LNCaP clone FGC (cell line): ENCODE measurements around the gene GNAQ.

Experiments used
- DNase-seq: peaks from one replicate; pipeline ENCODE4 v3.0.0-alpha.2; 2011; ENCODE audit warnings: low read depth
- H3K4me3 ChIP-seq: 2 replicates; pipeline ENCODE4 v1.5.1; 2011; ENCODE audit warnings: mild to moderate bottlenecking, low read depth, low read length, control low read depth
- CTCF ChIP-seq: IDR thresholded peaks from 2 replicates; pipeline ENCODE4 v1.5.1; 2012; ENCODE audit warnings: mild to moderate bottlenecking; ENCODE audit not compliant: control insufficient read depth, insufficient read depth; ENCODE audit errors: extremely low read depth

Gene GNAQ

GRCh38 chr9:77966718-77967117 is 64.9 kb downstream of the GNAQ start:
- TF ChIP-seq CTCF, result no peak

GRCh38 chr9:77965445-77966123 is 66.0 kb downstream of the GNAQ start:
- DNase-seq, result no peak
- no peak for TF ChIP-seq CTCF
- no peak overlapping the region for H3K4me3 ChIP-seq

More at GRCh38 chr9:77966718-77967117, 64.9 kb downstream of the GNAQ start:
- no peak for DNase-seq
- no peak overlapping the region for H3K4me3 ChIP-seq

GRCh38 chr9:77964258-77964657 is 67.4 kb downstream of the GNAQ start:
- TF ChIP-seq CTCF, result no peak
- H3K4me3 ChIP-seq, result no peak overlapping the region
- no peak for DNase-seq

GRCh38 chr9:77961541-77961940 is 70.1 kb downstream of the GNAQ start:
- DNase-seq, result no peak
- TF ChIP-seq CTCF, result no peak

GRCh38 chr9:77960356-77961153 is 71.1 kb downstream of the GNAQ start:
- no peak for DNase-seq
- TF ChIP-seq CTCF, result no peak
- H3K4me3 ChIP-seq, result no peak overlapping the region

More at GRCh38 chr9:77961541-77961940, 70.1 kb downstream of the GNAQ start:
- no peak overlapping the region for H3K4me3 ChIP-seq

- no peak for DNase-seq
- H3K4me3 ChIP-seq, result no peak overlapping the region
- no peak for TF ChIP-seq CTCF
Measured at GRCh38 chr9:77959803-77960202, 71.8 kb downstream of the GNAQ start.
